Measurements from ENCODE around the gene CDK1.

CDK1 gene

GRCh38 chr10:60778214-60778970, at the start of gene CDK1:
TSS of gene CDK1 (plus strand) at chr10:60778478. CDS start at chr10:60780166, 1,688 bp downstream.
- peak; percentile 98 for DNase-seq

- DNase-seq = peak; percentile 17
Measured at GRCh38 chr10:60729106-60729505, 49.2 kb upstream of the CDK1 start.

GRCh38 chr10:60731134-60731885, 47.0 kb upstream of the CDK1 start:
- peak; percentile 60 for DNase-seq

- peak; percentile 63 for DNase-seq
Measured at GRCh38 chr10:60732198-60732806, 46.0 kb upstream of the CDK1 start.

GRCh38 chr10:60732807-60733516, 45.3 kb upstream of the CDK1 start:
- peak; percentile 61 for DNase-seq

GRCh38 chr10:60733517-60733822, 44.8 kb upstream of the CDK1 start:
- DNase-seq = no peak

- no peak for DNase-seq
Measured at GRCh38 chr10:60733826-60734225, 44.5 kb upstream of the CDK1 start.

GRCh38 chr10:60734226-60734625, 44.1 kb upstream of the CDK1 start:
- DNase-seq = no peak

GRCh38 chr10:60735244-60735643, 43.0 kb upstream of the CDK1 start:
- no peak for DNase-seq

- no peak for DNase-seq
Measured at GRCh38 chr10:60737242-60737641, 41.0 kb upstream of the CDK1 start.

GRCh38 chr10:60739558-60739957, 38.7 kb upstream of the CDK1 start:
- DNase-seq = no peak

GRCh38 chr10:60742512-60742911, 35.8 kb upstream of the CDK1 start:
- no peak for DNase-seq

- no peak for DNase-seq
Measured at GRCh38 chr10:60747817-60748469, 30.3 kb upstream of the CDK1 start.

- DNase-seq = no peak
Measured at GRCh38 chr10:60753152-60753551, 25.1 kb upstream of the CDK1 start.

- no peak for DNase-seq
Measured at GRCh38 chr10:60753817-60754216, 24.5 kb upstream of the CDK1 start.

- DNase-seq = no peak
Measured at GRCh38 chr10:60757420-60757895, 20.8 kb upstream of the CDK1 start.

- no peak for DNase-seq
Measured at GRCh38 chr10:60759181-60759580, 19.1 kb upstream of the CDK1 start.

- no peak for DNase-seq
Measured at GRCh38 chr10:60760711-60761210, 17.5 kb upstream of the CDK1 start.

GRCh38 chr10:60762554-60762953, 15.7 kb upstream of the CDK1 start:
- no peak for DNase-seq

GRCh38 chr10:60767424-60767823, 10.9 kb upstream of the CDK1 start:
- DNase-seq = no peak

- no peak for DNase-seq
Measured at GRCh38 chr10:60769406-60769805, 8.9 kb upstream of the CDK1 start.

- no peak for DNase-seq
Measured at GRCh38 chr10:60777696-60778213, 523 bp upstream of the CDK1 start.

Data from CD4-positive, alpha-beta T cell treated with Interleukin-12 subunit alpha and Interleukin-12 subunit beta, for 1 hour (primary cell).